ENCODE measurements around the gene GABRG3.
"Not testable (repeated sequence)": the region's sequence is repeated elsewhere in the genome, so short reads cannot be mapped to it uniquely, and the experiment has no call there.

GABRG3 gene

DNA sequence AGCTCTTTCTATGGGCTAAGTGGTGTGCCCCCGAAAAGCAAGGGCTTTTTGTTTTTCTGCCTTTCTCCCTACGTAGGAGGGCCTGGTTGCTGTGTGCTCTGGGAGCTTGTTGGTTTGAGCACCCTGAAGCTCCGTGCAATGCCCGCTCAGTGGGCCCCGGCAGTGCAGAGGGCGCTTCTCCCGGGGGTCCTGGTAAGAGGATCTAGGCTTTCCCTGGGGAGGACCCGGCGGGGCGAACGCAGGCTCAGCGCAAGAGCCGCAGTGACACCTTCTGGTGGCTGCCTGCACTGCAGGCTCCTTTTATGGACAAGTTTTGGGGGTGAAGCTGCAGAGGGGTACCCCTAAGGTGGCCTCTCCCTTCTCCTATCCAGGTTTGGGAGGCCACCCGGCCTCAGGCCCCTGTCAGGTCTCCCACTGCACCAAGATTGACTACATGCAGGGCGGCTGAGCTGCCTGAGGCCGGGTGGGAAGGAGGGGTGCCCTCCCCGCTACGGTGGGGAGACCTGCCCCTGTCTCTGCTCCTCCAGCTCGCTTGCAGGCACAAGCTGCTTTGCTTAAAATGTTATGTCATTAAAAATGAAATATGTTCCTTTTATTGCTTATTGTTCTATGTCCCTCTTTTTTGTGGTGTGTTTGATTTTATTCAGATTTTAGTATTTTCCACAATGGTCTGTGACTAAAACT lies 387.9 kb downstream of the GABRG3 start:
- DNase-seq, result peak; percentile 24

DNA sequence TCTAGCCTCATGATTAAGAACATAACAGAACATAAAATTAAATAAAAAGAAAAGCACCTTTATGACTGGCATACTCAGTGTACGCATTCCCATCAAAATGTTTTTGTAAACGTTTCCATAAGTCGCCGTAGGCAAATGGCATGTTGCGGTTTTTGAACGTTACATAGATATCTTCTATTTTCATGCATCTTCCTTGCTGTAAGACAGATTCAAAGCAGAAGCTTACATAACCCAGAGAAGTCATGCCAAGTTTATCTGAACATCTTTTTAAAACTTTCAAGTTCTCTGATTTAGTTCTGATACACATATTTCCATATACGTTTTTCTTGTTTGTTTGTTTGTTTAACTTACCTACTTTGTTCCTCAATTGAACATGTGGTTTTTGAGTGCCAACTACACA lies 388.6 kb downstream of the GABRG3 start:
- DNase-seq, result no peak

DNA sequence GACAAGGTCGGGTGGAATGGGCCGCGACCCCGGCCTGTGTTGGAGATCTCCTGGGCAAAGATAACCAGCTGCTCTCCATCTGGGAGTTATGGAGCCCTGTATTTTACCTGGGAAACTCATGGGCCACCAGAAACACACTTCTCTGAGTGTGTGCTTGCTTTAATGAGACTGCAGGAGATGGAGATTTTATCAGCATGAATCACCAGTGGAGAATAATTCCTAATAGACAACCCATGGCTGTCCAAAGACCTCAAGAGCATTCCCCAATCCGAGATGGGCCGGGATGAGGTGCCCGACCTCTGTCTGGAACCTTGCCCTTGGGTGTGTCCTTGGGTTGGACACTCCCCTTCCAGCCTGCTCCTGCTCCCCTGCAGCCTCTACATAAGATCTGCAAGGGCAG lies 389.3 kb downstream of the GABRG3 start:
- DNase-seq, result no peak

DNA sequence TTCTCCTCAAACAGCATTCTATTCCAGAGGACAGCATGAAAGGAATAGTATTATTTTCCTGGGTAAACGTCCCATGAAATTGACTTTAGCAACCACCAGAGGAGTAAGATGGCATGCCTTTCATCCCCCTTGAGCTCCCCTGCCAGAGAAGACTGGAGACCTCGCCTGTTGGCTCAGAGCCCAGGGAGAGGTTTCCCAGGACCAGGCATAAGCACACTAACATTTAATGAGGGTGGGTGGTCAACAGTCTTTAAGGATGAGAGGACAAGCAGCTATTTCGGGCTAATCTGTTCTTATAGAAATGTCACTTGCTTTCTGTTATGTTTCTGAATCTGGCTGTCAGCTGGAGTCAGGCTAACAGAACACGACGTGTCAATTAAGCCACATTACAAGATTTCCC lies 390.5 kb downstream of the GABRG3 start:
- DNase-seq, result no peak

DNA sequence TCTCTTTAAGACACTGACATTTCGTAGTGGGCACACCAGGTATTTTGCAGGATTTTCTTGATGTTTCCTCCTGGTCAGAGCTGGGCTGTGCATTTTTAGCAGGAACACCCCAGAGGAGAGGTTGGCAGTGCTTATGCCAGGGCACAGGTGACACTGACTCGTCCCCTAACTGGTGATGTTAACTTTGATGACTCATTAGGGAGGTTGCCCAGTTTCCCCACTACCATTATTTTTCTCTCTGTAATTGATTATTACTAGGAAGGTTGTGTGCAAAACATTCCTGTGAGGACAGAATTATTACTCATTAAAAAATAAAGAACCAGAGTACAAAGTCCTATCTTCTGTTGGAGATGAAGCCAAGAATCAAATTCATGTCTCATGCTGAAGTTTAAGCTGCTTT lies 394.5 kb downstream of the GABRG3 start:
- DNase-seq, result no peak

DNA sequence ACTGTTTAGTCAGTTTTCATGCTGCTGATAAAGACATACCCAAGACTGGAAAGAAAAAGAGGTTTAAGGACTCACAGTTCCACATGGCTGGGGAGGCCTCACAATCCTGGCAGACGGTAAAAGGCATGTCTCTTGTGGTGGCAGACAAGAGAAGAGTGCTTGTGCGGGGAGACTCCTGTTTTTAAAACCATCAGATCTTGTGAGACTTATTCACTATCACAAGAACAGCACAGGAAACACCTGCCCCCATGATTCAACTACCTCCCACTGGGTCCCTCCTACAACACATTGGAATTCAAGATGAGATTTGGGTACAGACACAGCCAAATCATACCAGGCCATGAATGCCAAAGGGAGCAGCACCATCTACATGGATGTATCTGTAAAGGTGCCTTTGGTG lies 406.4 kb downstream of the GABRG3 start:
- not testable (repeated sequence) for DNase-seq

DNA sequence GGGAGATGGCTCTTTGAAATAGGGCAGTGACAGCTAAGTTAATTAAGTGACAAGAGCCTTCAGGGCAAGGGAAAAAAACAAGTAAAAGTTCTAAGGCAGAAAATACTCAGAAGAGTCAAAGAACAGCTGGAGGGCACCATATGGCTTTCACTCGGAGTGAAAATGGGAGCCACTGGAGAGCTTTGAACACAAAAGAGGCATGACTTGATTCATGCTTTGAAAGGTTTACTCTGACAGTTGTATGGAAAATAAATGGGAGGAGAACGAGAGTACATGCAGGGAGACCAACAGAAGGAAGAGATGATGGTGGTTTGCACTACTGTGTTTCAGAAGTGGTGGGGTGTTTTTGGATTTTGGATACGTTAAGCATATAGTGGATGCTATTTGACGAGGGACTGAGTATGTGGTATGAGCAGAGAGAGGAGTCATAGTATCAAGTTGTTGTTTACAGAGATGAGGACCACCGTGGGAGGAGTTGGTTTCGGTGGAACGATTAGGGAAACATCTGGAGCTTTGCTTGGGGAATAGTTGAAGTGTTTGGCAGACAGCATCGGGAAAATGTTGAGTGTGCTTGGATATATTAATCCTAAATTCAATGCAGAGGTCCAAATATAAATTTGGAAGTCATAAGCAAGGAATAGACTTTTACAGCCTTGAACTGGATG lies 411.5 kb downstream of the GABRG3 start:
- DNase-seq, result no peak

DNA sequence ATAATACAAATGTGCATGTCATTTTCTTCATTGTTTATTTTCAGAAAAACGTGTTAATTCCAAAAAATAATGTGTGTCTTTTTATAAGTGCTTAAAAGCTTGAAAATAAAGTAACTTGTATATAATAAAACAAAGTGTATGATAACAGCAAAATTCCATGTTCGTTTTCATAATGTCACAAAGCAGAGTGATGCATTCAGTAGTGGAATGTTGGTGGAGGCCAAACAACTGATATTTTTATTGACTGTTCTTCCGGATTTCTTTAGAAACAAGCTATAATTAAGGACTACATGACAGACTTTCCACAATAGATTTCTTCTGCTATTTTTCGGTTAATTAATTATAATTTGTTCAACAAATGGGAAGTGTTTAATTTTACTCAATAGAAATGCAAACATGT lies 412.7 kb downstream of the GABRG3 start:
- no peak for DNase-seq

DNA sequence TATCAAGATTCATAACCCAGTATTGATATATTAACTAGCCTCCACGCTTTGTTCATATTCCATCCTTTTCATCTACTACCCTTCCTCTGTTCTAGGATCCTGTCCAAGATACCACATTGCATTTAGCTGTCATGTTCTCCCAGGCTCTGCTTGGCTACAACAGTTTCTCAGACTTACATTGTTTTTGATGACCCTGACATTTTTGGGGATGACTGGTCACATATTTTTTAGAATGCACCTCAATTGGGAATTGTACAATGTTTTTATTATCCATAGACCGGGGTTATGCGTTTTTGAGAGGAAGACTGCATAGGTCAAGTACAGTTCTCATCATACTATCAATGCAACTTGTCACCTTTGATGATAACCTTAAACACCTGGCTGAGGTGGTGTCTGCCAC lies 421.2 kb downstream of the GABRG3 start:
- DNase-seq, result no peak

DNA sequence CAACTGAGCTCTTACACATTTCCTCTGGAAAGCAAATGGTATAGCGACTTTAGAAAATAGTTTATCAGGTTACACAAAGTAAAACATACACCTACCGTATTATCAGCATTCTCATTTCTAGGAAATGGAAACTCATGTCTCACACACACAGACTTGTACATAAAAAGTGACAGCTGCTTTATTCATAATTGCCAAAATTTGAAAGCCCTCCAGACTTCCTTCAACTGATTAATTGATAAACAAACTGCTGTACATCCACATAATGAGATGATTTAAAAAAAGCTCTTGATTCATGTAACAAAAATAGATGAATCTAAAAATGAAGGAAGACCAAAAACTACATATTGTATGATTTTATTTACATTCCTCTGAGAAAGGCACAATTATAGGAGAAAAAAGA lies 425.5 kb downstream of the GABRG3 start:
- no peak for DNase-seq

DNA sequence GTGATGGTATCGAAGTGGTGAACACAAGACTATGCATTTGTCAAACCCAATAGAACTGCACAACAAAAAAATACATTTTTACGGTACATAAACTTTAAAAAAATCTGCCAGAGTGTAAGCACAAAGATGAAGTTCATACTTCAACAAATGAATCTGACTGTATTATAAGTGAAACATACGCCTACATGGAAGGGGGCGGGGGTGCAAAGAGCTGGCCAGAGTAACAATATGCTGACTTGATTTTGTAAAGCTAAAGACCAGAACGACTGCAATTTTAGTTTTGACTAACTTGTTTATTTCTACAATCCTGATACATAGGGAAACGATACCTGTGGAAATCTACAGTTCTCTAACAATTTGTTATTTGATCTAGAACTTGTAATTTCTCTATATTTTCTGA lies 426.0 kb downstream of the GABRG3 start:
- DNase-seq, result no peak

DNA sequence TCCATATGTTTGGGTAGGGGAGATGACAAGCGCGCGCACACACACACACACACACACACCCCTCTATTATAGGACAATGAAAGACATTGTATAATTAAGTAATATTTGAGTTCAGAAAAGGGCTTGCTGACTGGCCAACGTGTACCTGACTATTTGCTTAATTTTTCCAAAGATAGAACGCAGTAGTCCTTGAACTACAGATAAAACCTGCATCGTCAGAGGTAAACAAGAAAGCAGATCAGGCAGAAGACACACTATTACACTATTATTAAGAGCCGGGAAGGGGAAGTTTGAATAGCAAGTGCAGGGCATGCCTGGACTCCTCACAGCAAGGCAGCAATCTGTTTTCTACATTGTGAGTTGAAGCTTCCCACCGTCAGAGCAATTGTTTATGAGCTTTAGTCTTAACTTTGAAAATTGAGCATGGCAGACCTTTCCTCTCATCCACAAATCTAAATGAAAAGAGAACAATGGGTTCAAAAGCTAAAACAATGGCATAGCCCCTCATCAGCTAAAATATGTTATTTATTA lies 427.7 kb downstream of the GABRG3 start:
- DNase-seq, result no peak

DNA sequence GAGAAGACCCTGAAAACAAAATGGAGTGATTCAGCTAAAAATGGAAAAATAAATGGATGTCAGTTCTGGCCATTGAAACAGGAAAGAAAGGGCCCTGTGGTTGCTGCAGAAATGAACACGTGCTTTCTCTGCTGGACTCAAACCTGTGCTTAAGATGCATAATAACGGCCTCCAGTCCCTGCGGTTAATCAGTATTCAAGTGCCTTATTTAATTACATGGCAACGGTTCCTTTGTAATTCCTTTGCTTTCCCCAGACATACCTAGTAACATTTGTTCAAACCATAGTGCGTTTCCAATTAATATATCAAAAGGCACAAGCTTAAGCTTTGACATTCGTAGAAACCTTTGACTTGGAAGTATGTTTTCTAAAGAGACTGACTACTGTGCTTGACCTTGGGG lies 428.3 kb downstream of the GABRG3 start:
- DNase-seq, result no peak

DNA sequence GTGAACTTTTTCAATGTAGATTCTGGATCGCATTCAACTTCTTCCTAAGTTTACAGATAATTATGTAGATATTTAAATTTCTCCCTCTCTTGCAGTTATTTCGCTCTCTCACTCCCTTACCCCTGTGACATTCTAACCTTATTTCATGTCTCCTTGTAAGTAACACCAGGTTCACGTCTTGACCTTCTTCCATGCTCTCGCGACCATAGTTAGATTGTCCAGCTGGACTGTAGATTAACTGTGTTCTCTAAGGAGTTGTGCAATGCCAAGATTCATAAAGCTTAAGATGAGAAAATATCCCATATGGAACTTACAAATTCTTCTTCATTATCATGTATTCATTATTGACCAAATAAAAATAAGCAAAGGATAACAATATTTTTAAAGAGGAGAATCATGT lies 430.5 kb downstream of the GABRG3 start:
- no peak for DNase-seq

DNA sequence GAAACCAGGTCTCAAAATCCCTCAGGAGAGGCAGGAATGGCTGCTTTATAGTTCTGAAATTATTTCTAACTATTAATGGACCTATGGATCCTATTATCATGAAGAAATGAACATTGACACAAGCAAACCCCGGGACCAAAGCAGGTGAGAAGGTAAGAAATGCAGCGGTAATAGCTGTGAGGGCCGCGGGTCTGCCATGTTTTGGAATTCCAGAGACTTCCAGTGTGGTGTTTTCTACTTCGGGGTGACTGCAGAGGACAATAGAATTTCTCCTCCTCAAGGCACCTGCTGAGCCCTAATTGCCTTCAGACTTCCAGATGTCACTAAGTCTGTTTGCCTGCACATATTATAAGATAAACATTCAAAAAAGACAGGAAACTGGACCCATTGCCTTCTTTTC lies 437.4 kb downstream of the GABRG3 start:
- DNase-seq, result no peak

DNA sequence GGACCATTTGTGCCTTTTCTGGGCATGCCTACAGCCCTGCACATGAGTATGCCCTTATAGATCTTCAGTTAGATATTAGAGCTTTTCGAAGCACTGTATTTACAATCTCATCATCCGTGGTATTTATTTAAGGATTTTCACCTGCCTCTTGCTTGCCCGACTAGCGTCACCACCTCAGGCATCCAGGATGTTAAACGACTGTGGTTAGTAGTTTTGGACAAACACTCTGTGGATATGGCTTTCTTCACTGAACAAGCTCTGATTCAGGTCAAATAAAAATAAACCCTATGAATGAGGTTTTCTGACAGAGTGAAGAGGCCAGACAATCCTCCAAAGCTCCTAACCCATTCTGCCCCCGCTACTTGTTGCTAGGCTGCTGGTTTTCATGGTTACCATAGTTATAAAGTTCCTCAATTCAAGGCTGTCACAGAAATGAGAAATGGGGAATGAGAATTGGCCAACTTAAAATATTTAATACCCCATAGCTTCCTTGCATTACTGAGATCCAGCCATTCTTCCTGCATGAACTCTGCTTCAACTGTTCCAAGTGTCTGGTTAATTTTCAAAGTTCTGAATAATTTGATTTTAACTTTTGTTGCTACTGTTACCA lies 440.1 kb downstream of the GABRG3 start:
- no peak for DNase-seq

DNA sequence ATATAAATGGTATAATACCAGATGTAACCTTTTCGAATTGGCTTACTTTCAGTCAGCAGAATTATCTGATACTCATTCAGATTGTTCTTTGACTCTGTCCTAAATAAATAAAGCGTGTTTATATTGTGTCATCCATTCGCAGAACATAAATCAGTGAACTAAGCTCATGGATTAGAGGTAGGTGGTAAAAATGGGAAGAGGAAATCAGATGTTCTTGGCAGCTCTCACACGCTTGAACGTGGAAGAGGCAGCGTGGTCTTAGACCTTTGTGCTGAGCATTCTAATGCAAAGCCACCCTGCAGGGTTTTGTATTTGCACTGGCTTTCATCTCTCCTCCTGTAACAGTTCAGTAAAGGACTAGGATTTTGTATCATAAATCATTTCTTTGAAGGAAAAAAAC lies 441.4 kb downstream of the GABRG3 start:
- DNase-seq, result no peak

DNA sequence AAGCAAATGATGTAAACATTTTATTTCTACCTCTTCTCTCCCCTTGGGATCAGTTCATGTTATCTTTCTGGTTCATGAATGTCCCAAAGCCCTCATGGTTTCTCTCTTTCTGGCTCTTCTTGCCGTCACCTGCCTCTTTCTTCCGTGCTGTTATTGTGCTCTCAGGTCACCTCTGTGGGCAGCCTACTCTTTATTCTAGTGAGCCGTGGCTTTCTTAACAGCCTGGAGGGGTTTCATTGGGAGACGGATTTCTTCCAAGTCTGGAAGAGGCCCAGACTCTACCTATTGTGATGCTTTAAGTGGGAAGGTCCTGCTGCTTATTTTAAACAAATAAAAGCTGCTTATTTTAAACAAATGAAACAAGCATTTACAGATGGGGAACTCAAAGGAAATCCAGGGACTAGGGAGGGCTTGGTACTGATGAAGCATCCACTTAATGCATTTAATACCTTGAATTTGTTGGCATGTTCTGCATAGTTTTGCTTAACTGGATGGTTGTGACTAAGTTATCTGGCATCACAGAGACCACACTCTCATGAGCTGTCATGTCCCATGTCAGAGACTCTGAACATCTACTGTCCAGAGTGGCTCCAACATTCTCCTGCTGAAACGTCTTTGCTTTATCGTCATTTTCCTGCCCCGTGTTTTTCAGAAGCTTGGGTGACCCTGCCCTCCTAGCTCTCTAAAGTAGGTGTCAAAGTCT lies 443.3 kb downstream of the GABRG3 start:
- DNase-seq, result no peak

DNA sequence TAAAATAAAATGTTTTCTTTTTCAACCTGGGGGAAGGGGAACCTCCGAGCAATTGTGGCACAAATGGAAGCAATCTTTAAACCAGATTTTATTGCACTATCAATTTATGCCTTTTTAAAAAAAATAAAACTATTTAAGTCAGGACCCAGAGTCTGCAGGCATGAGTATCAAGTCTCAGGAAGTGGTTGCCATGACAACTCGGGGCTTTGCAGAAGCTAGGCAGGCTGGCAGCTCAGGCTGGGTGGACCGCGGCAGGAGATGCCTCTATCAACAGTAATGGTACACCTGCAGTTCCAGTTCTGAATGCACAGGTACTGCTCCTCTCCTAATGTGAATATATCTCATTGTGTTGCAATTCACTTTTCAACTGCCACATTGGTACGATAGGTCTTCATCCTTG lies 447.7 kb downstream of the GABRG3 start:
- DNase-seq, result peak; percentile 7

DNA sequence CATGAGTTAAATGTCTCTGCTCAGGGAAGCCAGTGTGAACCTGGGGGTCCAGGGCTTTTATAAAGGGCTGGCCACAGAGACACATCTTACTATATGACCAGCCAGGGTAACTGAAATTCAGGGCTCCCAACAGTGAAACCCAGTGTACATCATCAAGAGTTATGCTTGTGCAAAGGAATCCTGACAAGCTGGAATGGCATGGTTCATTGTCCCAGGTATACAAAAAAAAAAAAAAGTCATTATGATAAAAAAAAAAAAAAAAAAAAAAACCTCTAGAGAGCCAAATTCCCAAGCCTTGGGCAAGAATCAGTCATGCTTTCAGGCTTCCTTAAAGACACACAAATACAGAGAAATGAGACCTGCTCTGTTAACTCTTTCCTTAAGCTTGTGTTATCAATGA lies 452.0 kb downstream of the GABRG3 start:
- DNase-seq, result no peak

DNA sequence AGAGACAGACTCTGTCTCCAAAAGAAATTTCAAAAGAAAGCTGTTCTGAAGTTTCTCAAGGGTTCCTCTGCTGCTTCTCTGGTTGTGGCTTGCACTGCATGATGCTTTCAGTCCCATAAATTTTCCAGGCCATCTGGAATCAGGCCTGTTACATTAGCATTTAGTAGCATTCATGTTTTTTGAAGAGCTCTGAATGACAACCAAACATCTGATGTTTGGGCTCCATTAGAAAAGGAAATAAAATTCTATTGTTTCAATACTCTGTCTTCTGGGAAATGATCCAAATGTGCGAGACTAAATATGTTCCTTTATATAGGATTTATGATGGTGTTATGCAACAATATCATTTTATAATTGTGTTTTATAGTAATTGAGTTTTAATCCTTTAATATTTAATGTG lies 455.8 kb downstream of the GABRG3 start:
- DNase-seq, result no peak

DNA sequence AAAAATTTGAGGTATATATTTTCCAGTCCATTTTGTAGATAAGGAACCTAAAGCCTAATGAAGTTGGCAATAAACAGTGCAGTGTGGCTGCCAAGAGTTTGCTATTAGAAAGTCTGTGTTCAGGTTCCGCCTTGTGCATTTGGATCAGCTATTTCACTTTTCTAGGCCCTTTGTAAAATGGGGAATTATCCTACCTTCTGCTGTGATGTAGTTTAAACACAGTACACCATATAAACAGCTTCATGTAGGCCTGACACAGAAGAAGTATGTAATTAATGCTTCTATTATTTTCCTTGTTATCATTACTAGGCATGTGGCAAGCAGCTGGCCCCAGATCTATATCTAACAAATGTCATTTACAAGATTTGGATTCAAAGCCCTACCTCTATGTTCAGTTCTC lies 456.3 kb downstream of the GABRG3 start:
- DNase-seq, result no peak

DNA sequence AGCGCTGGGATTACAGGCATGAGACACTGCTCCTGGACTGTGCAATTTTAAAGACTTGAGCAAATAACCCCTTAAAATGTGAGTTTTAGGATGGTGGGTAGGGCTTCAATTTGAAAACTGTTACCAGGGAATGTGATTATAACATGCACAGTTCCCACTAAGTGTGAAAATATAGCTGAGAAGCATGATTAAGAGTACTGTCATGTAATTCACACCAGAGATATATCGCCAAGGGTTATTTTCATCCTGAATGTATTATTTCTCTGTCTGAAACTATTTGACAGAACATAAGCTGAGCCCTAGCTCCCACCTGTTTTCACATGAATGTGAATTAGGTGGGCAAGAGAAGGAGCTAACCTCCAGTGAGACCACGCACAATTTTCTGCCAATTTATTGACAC lies 457.2 kb downstream of the GABRG3 start:
- no peak for DNase-seq

DNA sequence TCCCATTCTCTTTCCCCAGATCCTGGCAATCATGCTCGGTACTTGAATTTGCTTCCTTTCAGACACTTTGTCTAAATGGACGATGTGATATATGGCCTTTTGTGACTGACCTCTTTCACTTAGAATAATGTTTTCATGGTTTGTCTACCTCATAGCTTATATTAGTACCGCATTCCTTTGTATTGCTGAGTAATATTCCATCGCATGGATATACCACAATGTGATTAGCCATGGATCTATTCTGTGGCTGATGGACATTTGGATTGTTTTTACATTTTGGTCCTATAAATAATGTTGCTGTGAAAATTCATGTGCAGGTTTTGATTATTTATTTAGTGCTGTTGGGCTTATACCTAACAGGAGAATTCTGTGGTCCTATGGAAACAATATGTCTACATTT lies 458.6 kb downstream of the GABRG3 start:
- DNase-seq, result no peak

Data from OCI-M1 (cell line).